ENCODE results near the gene VILL.

Gene VILL

GRCh38 chr3:38006445-38006995, 15.9 kb downstream of the VILL start:
- no peaks in the 10 kb centered on the region for H4K20me1 ChIP-seq (ENCODE audit: insufficient read depth, low read length)
- TF ChIP-seq CTCF (IDR thresholded peaks at IDR 0.05; ENCODE audit: low read depth, low read length), result no peak
- no peak for TF ChIP-seq EZH2phosphoT487 (IDR thresholded peaks at IDR 0.05; ENCODE audit: low read depth)

GRCh38 chr3:38007754-38008090, 17.1 kb downstream of the VILL start:
- Histone ChIP-seq H3K4me1 (ENCODE audit: low read length) (peaks cover 7% of the 10 kb centered on the region), H3K9me3 (ENCODE audit: insufficient read depth, low read length) (no peaks in the 10 kb centered on the region), H3K27ac (ENCODE audit: low read length) (no peak overlapping the region), H3K9ac (ENCODE audit: low read length) (no peak overlapping the region), H3K27me3 (ENCODE audit: low read depth, low read length) (no peaks in the 10 kb centered on the region), H3K4me3 (ENCODE audit: low read length) (no peak overlapping the region), H3K4me2 (ENCODE audit: low read length) (no peak overlapping the region), H3K36me3 (replicated peaks; ENCODE audit: low read depth, low read length) (no peaks in the 10 kb centered on the region), H2AFZ (ENCODE audit: low read depth, low read length) (no peak overlapping the region), H4K20me1 (ENCODE audit: insufficient read depth, low read length) (no peaks in the 10 kb centered on the region), H3K79me2 (ENCODE audit: low read length) (no peaks in the 10 kb centered on the region)
- no peak for TF ChIP-seq CTCF (IDR thresholded peaks at IDR 0.05; ENCODE audit: low read depth, low read length)
- TF ChIP-seq EZH2phosphoT487 (IDR thresholded peaks at IDR 0.05; ENCODE audit: low read depth), result no peak

More at GRCh38 chr3:38006445-38006995, 15.9 kb downstream of the VILL start:
- Histone ChIP-seq H3K9ac (ENCODE audit: low read length) (no peak overlapping the region), H3K4me3 (ENCODE audit: low read length) (no peak overlapping the region), H3K4me2 (ENCODE audit: low read length) (no peak overlapping the region), H3K4me1 (ENCODE audit: low read length) (peaks cover 7% of the 10 kb centered on the region), H3K79me2 (ENCODE audit: low read length) (no peaks in the 10 kb centered on the region), H3K36me3 (replicated peaks; ENCODE audit: low read depth, low read length) (peaks cover 5% of the 10 kb centered on the region), H3K27ac (ENCODE audit: low read length) (no peak overlapping the region), H3K9me3 (ENCODE audit: insufficient read depth, low read length) (no peaks in the 10 kb centered on the region), H2AFZ (ENCODE audit: low read depth, low read length) (no peak overlapping the region), H3K27me3 (ENCODE audit: low read depth, low read length) (no peaks in the 10 kb centered on the region)

- Histone ChIP-seq H3K36me3 (replicated peaks; ENCODE audit: low read depth, low read length) (no peaks in the 10 kb centered on the region), H3K9ac (ENCODE audit: low read length) (no peak overlapping the region), H3K4me1 (ENCODE audit: low read length) (peaks cover 7% of the 10 kb centered on the region)
These were observed 17.7 kb downstream of the VILL start for GRCh38 chr3:38008191-38008701.

More at GRCh38 chr3:38008191-38008701, 17.7 kb downstream of the VILL start:
- Histone ChIP-seq H3K9me3 (ENCODE audit: insufficient read depth, low read length) (no peaks in the 10 kb centered on the region), H3K4me3 (ENCODE audit: low read length) (no peak overlapping the region), H4K20me1 (ENCODE audit: insufficient read depth, low read length) (no peaks in the 10 kb centered on the region), H3K27ac (ENCODE audit: low read length) (no peak overlapping the region), H3K4me2 (ENCODE audit: low read length) (no peak overlapping the region), H2AFZ (ENCODE audit: low read depth, low read length) (no peak overlapping the region), H3K79me2 (ENCODE audit: low read length) (no peaks in the 10 kb centered on the region), H3K27me3 (ENCODE audit: low read depth, low read length) (no peaks in the 10 kb centered on the region)
- TF ChIP-seq EZH2phosphoT487 (IDR thresholded peaks at IDR 0.05; ENCODE audit: low read depth) (no peak), CTCF (IDR thresholded peaks at IDR 0.05; ENCODE audit: low read depth, low read length) (no peak)

All from OCI-LY3 (cell line).